Keratinocyte (primary cell): ENCODE measurements around the gene RAI1.

Source experiments
- CTCF ChIP-seq, 3 experiments: IDR thresholded peaks in 1 of 3; conservative IDR thresholded peaks in 1 of 3; optimal IDR thresholded peaks in 1 of 3; 2 replicates in 2 of 3; 3 replicates in 1 of 3; pipeline versions ENCODE3 to v1.5.1; 2011; ENCODE audit warnings: low read length in 3 of 3, mild to moderate bottlenecking in 3 of 3, moderate library complexity in 2 of 3, control low read depth in 1 of 3, inconsistent platforms in 1 of 3; ENCODE audit not compliant: insufficient read depth in 2 of 3; ENCODE audit errors: extremely low read depth in 1 of 3
- EZH2 ChIP-seq: IDR thresholded peaks from one replicate; pipeline ENCODE4 v1.6.1; 2012; ENCODE audit warnings: inconsistent platforms, mild to moderate bottlenecking, low read length, moderate library complexity

- TF ChIP-seq EZH2 (no peak), CTCF (optimal IDR thresholded peaks at IDR 0.05 in 1 of 3, IDR thresholded peaks at IDR 0.05 in 1 of 3, conservative IDR thresholded peaks at IDR 0.05 in 1 of 3; ENCODE audit: extremely low read depth in 1 of 3, insufficient read depth in 2 of 3, low read length in 3 of 3) (no peak)
Measured at GRCh38 chr17:17653343-17653742, 27.9 kb upstream of the RAI1 start.
